ENCODE results near the gene C2CD4D.

C2CD4D gene

DNA sequence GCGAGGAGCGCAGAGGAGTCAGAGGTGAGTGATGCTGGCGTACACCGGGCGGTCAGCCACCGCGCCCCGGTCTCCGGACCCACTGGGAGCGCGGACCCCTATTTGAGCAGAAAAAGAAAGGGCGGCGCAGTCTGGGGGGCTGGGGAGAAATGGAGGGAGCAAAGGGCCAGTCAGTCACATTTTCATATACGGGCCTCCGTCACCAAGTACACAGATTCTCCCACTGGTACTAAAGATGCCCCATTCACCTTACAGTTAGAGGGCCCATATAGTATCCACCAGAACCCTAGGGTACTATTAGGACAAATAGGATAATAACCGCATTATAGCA is 573 bp downstream of the C2CD4D start:
- TF ChIP-seq, protein P1, sequence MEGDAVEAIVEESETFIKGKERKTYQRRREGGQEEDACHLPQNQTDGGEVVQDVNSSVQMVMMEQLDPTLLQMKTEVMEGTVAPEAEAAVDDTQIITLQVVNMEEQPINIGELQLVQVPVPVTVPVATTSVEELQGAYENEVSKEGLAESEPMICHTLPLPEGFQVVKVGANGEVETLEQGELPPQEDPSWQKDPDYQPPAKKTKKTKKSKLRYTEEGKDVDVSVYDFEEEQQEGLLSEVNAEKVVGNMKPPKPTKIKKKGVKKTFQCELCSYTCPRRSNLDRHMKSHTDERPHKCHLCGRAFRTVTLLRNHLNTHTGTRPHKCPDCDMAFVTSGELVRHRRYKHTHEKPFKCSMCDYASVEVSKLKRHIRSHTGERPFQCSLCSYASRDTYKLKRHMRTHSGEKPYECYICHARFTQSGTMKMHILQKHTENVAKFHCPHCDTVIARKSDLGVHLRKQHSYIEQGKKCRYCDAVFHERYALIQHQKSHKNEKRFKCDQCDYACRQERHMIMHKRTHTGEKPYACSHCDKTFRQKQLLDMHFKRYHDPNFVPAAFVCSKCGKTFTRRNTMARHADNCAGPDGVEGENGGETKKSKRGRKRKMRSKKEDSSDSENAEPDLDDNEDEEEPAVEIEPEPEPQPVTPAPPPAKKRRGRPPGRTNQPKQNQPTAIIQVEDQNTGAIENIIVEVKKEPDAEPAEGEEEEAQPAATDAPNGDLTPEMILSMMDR (IDR thresholded peaks at IDR 0.05; ENCODE audit: borderline replicate concordance, insufficient read depth, low read depth, low read length) = no peak
- H3K4me3 ChIP-seq (ENCODE audit: low read depth, low read length) = no peak overlapping the region

DNA sequence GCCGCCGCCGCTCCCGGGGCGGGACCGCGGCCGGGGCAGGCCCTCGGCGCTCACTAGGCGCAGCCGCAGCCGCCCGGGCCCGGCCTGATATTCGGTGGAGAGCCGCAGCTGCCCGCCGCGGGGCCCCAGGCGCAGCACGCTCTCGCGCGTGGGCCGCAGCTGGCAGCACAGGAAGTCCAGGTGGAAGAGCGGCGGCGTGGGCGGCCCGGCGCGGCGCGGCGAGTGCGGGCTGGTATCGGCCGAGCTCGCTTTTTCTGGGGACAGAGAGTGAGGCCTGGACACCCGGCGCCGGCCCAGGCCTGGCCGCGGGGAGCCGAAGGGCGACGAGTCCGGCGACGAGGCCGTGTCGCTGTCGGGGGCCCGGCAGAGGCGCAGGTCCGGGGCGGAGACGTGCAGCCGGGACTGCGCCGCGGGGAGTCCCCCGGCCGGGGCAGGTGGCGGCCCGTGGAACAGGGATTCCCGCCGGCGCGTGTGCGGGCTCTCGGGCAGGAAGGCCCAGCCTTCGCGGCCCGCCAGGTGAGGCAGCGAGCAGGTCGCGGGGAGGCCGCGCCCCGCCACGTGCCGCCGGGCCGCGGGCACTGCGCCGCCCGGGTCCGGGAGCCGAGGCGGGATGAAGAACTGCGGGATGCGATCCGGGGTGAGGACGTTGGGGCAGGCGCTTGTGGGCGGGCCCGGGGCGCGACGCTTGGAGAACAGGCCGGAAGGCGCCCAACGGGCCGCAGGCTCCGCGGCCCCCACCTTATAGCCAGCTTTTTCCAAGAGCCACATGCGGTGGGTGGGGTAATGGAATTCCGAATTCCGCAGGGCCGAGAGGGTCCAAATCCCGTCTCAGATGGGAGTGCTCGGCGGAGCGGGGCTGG is 1.2 kb downstream of the C2CD4D start:
- TF ChIP-seq, protein P1 (IDR thresholded peaks at IDR 0.05; ENCODE audit: borderline replicate concordance, insufficient read depth, low read depth, low read length) = no peak
- H3K4me3 ChIP-seq (ENCODE audit: low read depth, low read length) = no peak overlapping the region

DNA sequence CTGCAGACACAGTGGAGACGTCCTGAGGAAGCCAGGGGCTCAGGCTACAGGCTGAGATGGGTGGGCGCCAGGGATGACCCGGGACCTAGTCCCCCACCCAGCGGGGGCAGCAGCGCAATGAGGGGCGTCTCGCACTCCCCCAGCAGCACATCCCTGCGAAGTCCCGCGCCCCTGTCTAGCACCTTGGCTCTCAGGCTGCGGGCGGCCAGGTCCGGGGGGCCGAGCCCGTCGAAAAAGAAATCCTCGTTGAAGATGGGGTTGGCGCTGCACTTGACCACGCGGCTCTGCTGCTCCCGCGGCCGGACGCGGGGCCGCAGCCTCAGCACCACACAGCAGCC is 1.8 kb downstream of the C2CD4D start:
- TF ChIP-seq, protein P1 (IDR thresholded peaks at IDR 0.05; ENCODE audit: borderline replicate concordance, insufficient read depth, low read depth, low read length) = no peak
- H3K4me3 ChIP-seq (ENCODE audit: low read depth, low read length) = no peak overlapping the region

DNA sequence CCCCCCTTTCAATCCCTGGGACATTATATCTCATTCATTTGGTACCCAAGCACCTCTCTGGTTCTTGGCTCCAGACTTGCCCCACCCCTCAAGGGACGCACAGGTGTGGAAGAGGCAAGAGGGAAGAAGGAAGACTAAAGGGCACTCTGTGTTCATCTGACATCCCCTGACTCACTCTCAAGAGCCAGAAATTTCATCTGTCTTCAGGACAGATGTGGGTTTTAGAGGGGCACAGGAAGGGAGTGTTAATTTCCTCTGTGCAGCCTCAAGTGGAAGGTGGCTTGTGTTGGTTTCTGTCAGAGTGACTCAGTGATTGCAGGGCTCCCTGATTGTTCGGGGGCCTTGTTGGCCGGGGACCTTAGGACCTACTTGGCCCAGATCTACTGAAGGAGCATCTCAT is 2.4 kb downstream of the C2CD4D start:
- H3K4me3 ChIP-seq (ENCODE audit: low read depth, low read length) = no peak overlapping the region
- TF ChIP-seq, protein P1 (IDR thresholded peaks at IDR 0.05; ENCODE audit: borderline replicate concordance, insufficient read depth, low read depth, low read length) = no peak

DNA sequence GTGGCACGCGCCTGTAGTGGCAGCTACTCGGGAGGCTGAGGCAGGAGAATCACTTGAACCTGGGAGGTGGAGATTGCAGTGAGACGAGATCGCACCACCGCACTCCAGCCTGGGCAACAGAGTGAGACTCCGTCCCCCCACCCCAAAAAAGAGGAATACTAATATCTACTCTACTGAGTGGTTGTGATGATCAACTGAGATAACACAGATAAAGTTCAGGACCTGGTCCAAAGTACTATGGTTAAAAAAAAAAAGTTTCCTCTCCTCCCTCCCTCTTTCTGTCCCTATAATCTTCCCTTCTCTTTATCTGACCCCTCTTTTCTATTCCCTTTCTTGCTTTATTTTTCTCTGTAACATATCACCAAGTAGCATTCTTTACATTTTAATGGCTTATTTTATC is 4.0 kb downstream of the C2CD4D start:
- TF ChIP-seq, protein P1 (IDR thresholded peaks at IDR 0.05; ENCODE audit: borderline replicate concordance, insufficient read depth, low read depth, low read length) = no peak
- no peak overlapping the region for H3K4me3 ChIP-seq (ENCODE audit: low read depth, low read length)

DNA sequence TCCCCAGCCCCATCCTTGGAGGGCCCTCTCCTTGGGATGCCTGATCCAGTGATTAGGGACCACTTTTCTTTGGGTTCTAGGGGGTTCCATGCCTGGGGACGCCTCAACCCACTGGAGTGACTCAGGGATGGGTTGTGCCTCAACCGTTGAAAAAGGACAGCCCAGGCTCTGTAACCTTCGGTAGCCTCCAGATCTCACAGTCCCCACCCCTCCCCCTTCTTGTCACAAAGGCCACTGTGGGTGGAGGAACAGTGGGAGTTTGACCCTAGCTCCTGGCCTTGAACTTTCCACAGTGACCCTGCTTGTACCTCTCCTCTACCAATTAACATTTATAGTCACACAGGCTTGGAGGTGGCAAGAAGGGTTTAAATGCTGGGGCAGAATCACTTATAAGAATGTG is 5.4 kb downstream of the C2CD4D start:
- no peak overlapping the region for H3K4me3 ChIP-seq (ENCODE audit: low read depth, low read length)
- TF ChIP-seq, protein P1 (IDR thresholded peaks at IDR 0.05; ENCODE audit: borderline replicate concordance, insufficient read depth, low read depth, low read length) = no peak

DNA sequence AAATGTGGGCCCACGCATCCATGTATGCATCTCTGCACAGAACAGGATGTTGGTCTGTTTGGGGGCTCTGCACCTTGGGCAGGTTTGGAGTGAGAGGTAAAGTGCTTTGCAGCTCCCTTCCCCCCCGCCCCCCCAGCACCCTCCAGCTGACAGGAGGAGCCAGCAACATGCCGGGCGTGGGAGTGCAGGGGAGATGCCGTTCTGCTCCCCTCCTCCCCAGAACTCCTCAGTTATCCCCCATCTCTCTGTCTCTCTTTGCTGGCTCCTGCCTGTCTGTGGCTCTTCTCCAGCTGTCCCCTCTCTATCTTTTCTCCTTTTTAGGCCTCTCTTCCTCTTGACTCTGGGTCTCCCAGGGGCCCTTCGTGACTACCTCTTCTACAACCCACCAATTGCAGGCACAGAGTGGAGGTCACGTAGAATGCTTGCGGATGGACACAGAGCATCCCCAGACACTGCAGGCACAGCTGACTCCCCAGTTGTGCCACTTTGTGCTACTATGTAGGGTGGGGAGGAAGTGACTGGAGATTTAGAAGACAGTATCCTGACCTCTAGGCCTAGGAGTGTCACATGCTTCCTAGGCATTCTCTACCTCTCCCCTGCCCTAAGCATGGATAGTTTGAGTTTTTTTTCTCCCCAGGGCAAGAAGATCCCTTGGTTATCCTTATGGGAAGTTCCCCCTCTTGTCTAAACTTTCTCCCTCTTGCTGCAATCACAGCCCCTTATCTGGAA is 6.3 kb downstream of the C2CD4D start:
- TF ChIP-seq, protein P1 (IDR thresholded peaks at IDR 0.05; ENCODE audit: borderline replicate concordance, insufficient read depth, low read depth, low read length) = no peak
- H3K4me3 ChIP-seq (ENCODE audit: low read depth, low read length) = no peak overlapping the region
